ENCODE measurements around the gene NLRC5. TPM values are rescaled to one million over a fixed set of nuclear protein-coding genes. Genes with fewer than 3 reads are reported as not detected.
A peak's percentile ranks its signal among the peaks of the same experiment; 100 is the strongest.

Gene NLRC5
- total RNA-seq, 3 donors from 2014 or later (not counting 1 experiment from before 2014, with no cell fraction given) = 320 to 563 (median 535) TPM

GRCh38 chr16:57084257-57084770 lies 95.0 kb downstream of the NLRC5 start:
- H3K4me1 Mint-ChIP-seq = peaks cover 7 to 8% of the 10 kb centered on the region in 2 donors
- peak; percentile 91 for TF ChIP-seq CTCF (IDR thresholded peaks at IDR 0.05)
- 14% methylated on average over 9 of the region's 9 CpGs for WGBS (ENCODE audit: insufficient coverage)
- intact Hi-C loops (cut with micrococcal nuclease) = loop anchor here (2.0 to 5.0 kb wide), 2 partner anchors 84 to 103 kb away; partner anchors contain the start of genes PSME3IP1 and RSPRY1
- H3K36me3 ChIP-seq (ENCODE audit: control insufficient read depth, insufficient read depth, low read length) = peaks cover 36% of the 10 kb centered on the region
- no peak overlapping the region for H3K4me3 Mint-ChIP-seq
- DNase-seq (peak; percentile 62 to 92), ATAC-seq (peak; percentile 92 to 99 (median 94))
- no peaks in the 10 kb centered on the region for H3K36me3 Mint-ChIP-seq
- H3K4me1 ChIP-seq (ENCODE audit: control insufficient read depth, insufficient read depth, low read length) = peaks cover 9% of the 10 kb centered on the region
- no peaks in the 10 kb centered on the region for H3K27me3 Mint-ChIP-seq (ENCODE audit: low read depth in 2 of 2)
- H3K9me3 Mint-ChIP-seq = no peaks in the 10 kb centered on the region
- peak overlapping the region; percentile 69 to 80 for H3K27ac Mint-ChIP-seq
- H3K27me3 ChIP-seq (ENCODE audit: control insufficient read depth, insufficient read depth, low read length) = no peaks in the 10 kb centered on the region
- H3K4me3 ChIP-seq (ENCODE audit: low read length) = no peak overlapping the region
- H3K27ac ChIP-seq (ENCODE audit: low read length) = peak overlapping the region; percentile 25
- no peaks in the 10 kb centered on the region for H3K9me3 ChIP-seq (ENCODE audit: control insufficient read depth, insufficient read depth, low read length)

- no peak overlapping the region for H3K4me3 ChIP-seq (ENCODE audit: low read length)
- no peaks in the 10 kb centered on the region for H3K27me3 Mint-ChIP-seq (ENCODE audit: low read depth in 2 of 2)
- DNase-seq (no peak), ATAC-seq (no peak)
- no peaks in the 10 kb centered on the region for H3K9me3 Mint-ChIP-seq
- peaks cover 7 to 8% of the 10 kb centered on the region in 2 donors for H3K4me1 Mint-ChIP-seq
- WGBS (ENCODE audit: insufficient coverage) = 78% methylated on average over 7 of the region's 7 CpGs
- intact Hi-C loops (cut with micrococcal nuclease) = loop anchor here (2.0 to 5.0 kb wide), 2 partner anchors 84 to 102 kb away; partner anchors contain the start of genes PSME3IP1 and RSPRY1
- H3K4me3 Mint-ChIP-seq = peak overlapping the region; percentile 37
- TF ChIP-seq CTCF (IDR thresholded peaks at IDR 0.05) = no peak
- H3K36me3 ChIP-seq (ENCODE audit: control insufficient read depth, insufficient read depth, low read length) = peaks cover 29% of the 10 kb centered on the region
- H3K27me3 ChIP-seq (ENCODE audit: control insufficient read depth, insufficient read depth, low read length) = no peaks in the 10 kb centered on the region
- no peaks in the 10 kb centered on the region for H3K9me3 ChIP-seq (ENCODE audit: control insufficient read depth, insufficient read depth, low read length)
- peak overlapping the region; percentile 25 for H3K27ac ChIP-seq (ENCODE audit: low read length)
- peaks cover 9% of the 10 kb centered on the region for H3K4me1 ChIP-seq (ENCODE audit: control insufficient read depth, insufficient read depth, low read length)
- no peaks in the 10 kb centered on the region for H3K36me3 Mint-ChIP-seq
- H3K27ac Mint-ChIP-seq = no peak overlapping the region
Measured at GRCh38 chr16:57084996-57085395, 95.6 kb downstream of the NLRC5 start.

- 57% methylated on average over 1 of the region's 2 CpGs for WGBS (ENCODE audit: insufficient coverage)
- no peak for ATAC-seq
- H3K9me3 ChIP-seq (ENCODE audit: control insufficient read depth, insufficient read depth, low read length) = no peaks in the 10 kb centered on the region
Measured at GRCh38 chr16:57087003-57087402, 97.6 kb downstream of the NLRC5 start.

More at GRCh38 chr16:57087003-57087402, 97.6 kb downstream of the NLRC5 start:
- intact Hi-C loops (cut with micrococcal nuclease) = no loop called here
- Mint-ChIP-seq H3K9me3 (no peaks in the 10 kb centered on the region), H3K27me3 (ENCODE audit: low read depth in 2 of 2) (peaks cover 10 to 13% of the 10 kb centered on the region in 2 donors), H3K4me1 (peaks cover 12 to 17% of the 10 kb centered on the region in 2 donors), H3K4me3 (no peak overlapping the region), H3K27ac (no peak overlapping the region), H3K36me3 (no peaks in the 10 kb centered on the region)
- no peak for DNase-seq
- Histone ChIP-seq H3K36me3 (ENCODE audit: control insufficient read depth, insufficient read depth, low read length) (peaks cover 16% of the 10 kb centered on the region), H3K4me1 (ENCODE audit: control insufficient read depth, insufficient read depth, low read length) (peaks cover 13% of the 10 kb centered on the region), H3K4me3 (ENCODE audit: low read length) (no peak overlapping the region), H3K27me3 (ENCODE audit: control insufficient read depth, insufficient read depth, low read length) (peaks cover 8% of the 10 kb centered on the region), H3K27ac (ENCODE audit: low read length) (no peak overlapping the region)
- TF ChIP-seq CTCF (IDR thresholded peaks at IDR 0.05) = no peak

All from natural killer cell (primary cell).